A673 (cell line): ENCODE measurements around the gene BRD7.

ENCODE experiments used
- EZH2 ChIP-seq: fragments of 200-600 bp; sonication (generic); IDR thresholded peaks from 2 replicates; pipeline ENCODE4 v1.6.1; 2017; ENCODE audit warnings: borderline replicate concordance, low read depth, mild to moderate bottlenecking, mixed read lengths, antibody characterized with exemption, low read length; ENCODE audit not compliant: poor library complexity, severe bottlenecking
- TF ChIP-seq, protein P1 (sequence below): fragments of 300-800, 200-600 bp; sonication (generic); conservative IDR thresholded peaks from 2 replicates; pipeline ENCODE4 v1.5.1; 2017; ENCODE audit warnings: low read depth, mild to moderate bottlenecking, antibody characterized with exemption, low read length, moderate library complexity, mixed read lengths

- TF ChIP-seq, protein P1, sequence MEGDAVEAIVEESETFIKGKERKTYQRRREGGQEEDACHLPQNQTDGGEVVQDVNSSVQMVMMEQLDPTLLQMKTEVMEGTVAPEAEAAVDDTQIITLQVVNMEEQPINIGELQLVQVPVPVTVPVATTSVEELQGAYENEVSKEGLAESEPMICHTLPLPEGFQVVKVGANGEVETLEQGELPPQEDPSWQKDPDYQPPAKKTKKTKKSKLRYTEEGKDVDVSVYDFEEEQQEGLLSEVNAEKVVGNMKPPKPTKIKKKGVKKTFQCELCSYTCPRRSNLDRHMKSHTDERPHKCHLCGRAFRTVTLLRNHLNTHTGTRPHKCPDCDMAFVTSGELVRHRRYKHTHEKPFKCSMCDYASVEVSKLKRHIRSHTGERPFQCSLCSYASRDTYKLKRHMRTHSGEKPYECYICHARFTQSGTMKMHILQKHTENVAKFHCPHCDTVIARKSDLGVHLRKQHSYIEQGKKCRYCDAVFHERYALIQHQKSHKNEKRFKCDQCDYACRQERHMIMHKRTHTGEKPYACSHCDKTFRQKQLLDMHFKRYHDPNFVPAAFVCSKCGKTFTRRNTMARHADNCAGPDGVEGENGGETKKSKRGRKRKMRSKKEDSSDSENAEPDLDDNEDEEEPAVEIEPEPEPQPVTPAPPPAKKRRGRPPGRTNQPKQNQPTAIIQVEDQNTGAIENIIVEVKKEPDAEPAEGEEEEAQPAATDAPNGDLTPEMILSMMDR = no peak
- no peak for TF ChIP-seq EZH2
Measured at GRCh38 chr16:50286681-50287080, 82.1 kb downstream of the BRD7 start.
